Measurements from ENCODE around the gene GNB5.
"Not testable (repeated sequence)": the region's sequence is repeated elsewhere in the genome, so short reads cannot be mapped to it uniquely, and the experiment has no call there.

GNB5 gene

GRCh38 chr15:52113235-52113634, 78.0 kb downstream of the GNB5 start:
- DNase-seq (ENCODE audit: low read depth in 2 of 2), result no peak

GRCh38 chr15:52112203-52112750, 78.9 kb downstream of the GNB5 start:
- DNase-seq (ENCODE audit: low read depth in 2 of 2), result peak; percentile 28 to 44

DNA sequence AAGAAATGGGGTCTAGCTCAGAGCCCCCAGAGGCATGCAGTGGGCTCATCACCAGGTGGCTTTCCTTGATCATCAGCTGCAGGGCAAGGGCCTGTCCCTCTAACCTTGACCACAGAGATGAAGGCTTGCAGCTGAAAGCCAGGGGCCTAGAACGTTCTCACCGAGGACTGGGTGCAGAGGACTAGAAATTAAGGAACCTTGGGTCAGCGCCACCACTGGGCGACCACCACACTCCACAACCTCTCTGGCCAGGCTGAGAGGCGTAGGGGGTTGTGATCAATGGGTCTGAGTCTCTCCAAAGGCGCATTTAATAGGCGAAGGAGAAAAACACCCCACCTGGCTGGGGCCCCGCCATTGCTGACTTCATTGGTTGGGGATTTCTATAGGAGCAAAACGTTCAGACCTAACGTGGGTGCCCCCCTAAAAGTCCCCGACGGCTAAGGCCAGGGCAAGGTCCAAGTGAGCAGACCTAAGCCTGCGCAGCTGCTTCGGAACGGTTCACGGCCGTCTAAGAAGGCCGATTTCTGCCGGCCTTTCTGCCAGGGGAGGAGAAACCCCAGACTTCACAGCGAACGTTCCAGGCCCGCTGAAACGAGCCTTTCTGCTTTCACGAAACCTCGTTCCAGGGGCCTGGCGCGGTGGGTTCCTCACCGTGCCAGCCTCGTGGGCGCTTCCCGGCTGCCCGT, 79.5 kb downstream of the GNB5 start:
- no peak for DNase-seq (ENCODE audit: low read depth in 2 of 2)

- no peak for DNase-seq (ENCODE audit: low read depth in 2 of 2)
Measured at GRCh38 chr15:52109559-52110451, 81.4 kb downstream of the GNB5 start.

GRCh38 chr15:52107238-52107637, 84.0 kb downstream of the GNB5 start:
- no peak for DNase-seq (ENCODE audit: low read depth in 2 of 2)

- DNase-seq (ENCODE audit: low read depth in 2 of 2), result no peak
Measured at GRCh38 chr15:52106641-52107040, 84.6 kb downstream of the GNB5 start.

- DNase-seq (ENCODE audit: low read depth in 2 of 2), result no peak
Measured at GRCh38 chr15:52105846-52106245, 85.3 kb downstream of the GNB5 start.

DNA sequence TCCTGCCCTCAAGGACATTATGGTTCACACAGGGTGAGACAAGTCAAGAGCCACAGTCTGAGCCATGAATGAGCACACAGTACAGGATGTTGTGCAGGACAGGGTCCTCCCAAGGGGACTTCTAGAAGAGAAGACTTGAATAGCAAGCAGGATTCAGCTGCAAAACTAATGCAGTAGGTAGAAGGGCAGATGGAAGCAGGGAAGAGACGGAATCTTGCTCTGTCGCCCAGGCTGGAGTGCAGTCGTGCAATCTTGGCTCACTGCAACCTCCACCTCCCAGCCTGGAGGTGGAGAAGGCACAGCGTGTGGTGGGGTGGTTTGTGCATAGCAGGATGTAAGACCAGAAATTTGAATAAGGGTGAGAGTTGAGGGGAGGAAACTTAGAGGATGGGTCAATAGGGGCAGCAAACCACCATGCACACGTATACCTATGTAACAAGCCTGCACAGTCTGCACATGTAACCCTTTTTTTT, 86.6 kb downstream of the GNB5 start:
- DNase-seq (ENCODE audit: low read depth in 2 of 2), result no peak

GRCh38 chr15:52103217-52104207, 87.7 kb downstream of the GNB5 start:
- no peak for DNase-seq (ENCODE audit: low read depth in 2 of 2)

DNA sequence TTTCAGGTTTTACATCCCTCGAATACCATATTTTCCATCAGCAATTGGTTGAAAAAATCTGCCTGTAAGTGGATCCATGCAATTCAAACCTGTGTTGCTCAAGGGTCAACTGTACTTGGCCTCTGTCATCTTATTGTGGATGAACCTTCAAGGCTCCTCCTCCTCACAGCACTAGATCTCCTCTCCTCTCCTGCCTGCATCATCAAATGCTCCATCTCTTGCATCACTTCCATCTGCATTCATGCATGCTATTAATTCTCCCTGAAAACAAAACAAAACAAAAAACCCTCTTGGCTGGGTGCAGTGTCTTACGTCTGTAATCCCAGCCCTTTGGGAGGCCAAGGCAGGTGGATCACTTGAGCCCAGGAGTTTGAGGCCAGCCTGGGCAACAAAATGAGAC, 88.7 kb downstream of the GNB5 start:
- DNase-seq (ENCODE audit: low read depth in 2 of 2), result no peak

GRCh38 chr15:52101542-52102323, 89.5 kb downstream of the GNB5 start:
- DNase-seq (ENCODE audit: low read depth in 2 of 2), result no peak

DNA sequence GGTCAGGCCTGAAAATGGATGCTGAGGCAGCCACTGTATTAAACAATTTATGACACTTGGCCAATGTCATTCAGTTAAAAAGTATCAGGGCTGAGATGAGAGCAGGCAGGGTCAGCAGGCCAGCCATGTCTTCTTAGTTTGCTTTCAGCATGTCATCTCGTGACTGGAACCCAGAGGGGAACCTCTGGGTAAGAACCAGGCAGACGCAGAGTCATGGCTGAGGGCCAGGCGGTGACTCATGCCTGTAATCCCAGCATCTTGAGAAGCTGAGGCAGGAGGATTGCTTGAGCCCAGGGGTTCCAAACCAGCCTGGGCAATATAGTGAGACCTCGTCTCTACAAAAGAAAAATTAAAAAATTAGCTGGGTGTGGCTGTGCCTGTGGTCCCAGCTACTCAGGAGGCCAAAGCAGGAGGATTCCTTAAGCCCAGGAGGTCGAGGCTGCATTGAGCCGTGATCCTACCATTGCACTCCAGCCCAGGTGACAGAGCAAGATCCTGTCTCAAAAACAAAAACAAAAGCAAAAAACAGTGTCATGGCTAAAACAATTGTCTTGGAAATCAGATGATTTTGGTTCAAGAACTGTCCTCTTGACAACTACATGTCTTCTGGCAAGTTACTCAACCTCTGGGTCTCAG, 90.3 kb downstream of the GNB5 start:
- no peak for DNase-seq (ENCODE audit: low read depth in 2 of 2)

- DNase-seq (ENCODE audit: low read depth in 2 of 2), result no peak
Measured at GRCh38 chr15:52099651-52100272, 91.4 kb downstream of the GNB5 start.

- no peak for DNase-seq (ENCODE audit: low read depth in 2 of 2)
Measured at GRCh38 chr15:52098323-52098722, 92.9 kb downstream of the GNB5 start.

GRCh38 chr15:52097180-52097579, 94.0 kb downstream of the GNB5 start:
- no peak for DNase-seq (ENCODE audit: low read depth in 2 of 2)

- DNase-seq (ENCODE audit: low read depth in 2 of 2), result not testable (repeated sequence)
Measured at GRCh38 chr15:52096536-52096935, 94.7 kb downstream of the GNB5 start.

- DNase-seq (ENCODE audit: low read depth in 2 of 2), result no peak
Measured at GRCh38 chr15:52095597-52096262, 95.5 kb downstream of the GNB5 start.

GRCh38 chr15:52094811-52095584, 96.2 kb downstream of the GNB5 start:
- DNase-seq (ENCODE audit: low read depth in 2 of 2), result no peak
